ENCODE measurements around the gene NDUFB2.
"Not testable (repeated sequence)": the region's sequence is repeated elsewhere in the genome, so short reads cannot be mapped to it uniquely, and the experiment has no call there.

Gene NDUFB2

DNA sequence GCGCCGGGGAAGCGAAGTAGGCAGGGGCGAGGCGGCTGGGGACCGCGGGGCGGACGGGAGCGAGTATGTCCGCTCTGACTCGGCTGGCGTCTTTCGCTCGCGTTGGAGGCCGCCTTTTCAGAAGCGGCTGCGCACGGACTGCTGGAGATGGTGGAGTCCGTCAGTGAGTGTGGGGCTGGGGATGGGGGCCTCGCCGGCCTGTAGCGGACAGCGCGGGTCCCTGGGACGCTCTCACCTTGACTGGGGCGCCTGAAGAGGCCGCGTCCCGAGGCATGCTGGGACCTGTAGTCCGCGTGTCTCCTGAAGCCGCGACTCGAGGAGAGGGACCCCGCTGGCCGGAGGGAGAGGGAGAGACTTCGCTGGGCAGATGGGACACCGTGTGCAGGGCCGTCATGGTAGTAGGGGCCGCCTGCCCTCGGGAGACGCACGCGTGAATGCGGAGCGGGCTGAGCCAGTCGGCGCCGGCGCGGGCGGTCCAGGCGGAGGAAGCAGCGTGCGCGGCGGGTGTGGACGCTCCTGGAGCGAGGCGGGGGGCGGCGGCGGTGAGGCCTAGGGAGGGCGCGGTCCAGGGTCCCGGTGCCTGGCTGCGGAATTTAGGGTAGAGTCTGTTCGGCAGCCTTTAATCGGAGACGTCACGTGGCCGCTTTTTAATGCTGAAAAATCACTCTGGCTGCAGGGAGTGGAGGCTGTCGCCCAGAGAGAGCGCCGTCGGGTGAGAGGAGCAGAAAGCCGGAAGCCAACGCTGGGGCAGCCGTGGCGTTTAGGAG, at the start of gene NDUFB2:
Gene NDUFB2, plus strand, starts transcription at position 29 of the 767 bp plus-strand sequence. Its CDS starts 37 bp downstream, at position 66.
- DNase-seq (ENCODE audit: low read depth): peak; percentile 47

DNA sequence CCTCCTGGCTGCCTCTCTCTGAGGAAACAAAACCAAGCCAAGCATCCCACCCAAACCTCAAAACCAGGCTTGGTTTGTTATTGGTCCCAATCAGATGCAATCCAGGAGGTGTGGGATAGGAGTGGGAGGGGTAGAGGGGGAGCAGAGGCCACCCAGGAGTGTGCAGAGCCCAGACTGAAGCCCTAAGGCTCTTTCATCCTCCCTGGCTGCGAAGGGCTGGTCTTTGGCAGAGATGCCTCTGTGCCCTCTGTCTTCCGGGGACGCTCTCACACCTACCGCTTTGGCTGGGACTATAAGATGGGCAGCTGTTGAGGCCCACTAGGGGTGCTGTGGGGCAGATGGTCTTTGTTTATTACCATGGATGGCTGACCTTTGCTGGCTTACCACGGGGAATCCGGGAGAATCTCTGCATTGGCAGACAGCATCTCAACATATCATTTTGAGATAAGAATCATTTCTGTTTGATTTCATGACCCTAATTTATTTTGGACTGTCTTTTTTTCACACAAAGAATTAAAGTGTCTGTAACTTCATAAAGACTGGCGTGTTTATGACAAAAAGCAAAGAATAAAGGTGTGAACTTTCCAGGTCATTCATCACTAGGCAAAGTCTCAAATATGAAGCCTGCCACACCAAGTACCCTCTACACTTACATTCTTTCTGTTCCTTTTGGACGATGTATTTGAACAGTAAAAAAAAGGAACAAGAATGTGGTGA, 49.4 kb upstream of the NDUFB2 start:
- no peak for DNase-seq (ENCODE audit: low read depth)

- DNase-seq (ENCODE audit: low read depth): no peak
Measured at GRCh38 chr7:140649556-140650205, 46.8 kb upstream of the NDUFB2 start.

DNA sequence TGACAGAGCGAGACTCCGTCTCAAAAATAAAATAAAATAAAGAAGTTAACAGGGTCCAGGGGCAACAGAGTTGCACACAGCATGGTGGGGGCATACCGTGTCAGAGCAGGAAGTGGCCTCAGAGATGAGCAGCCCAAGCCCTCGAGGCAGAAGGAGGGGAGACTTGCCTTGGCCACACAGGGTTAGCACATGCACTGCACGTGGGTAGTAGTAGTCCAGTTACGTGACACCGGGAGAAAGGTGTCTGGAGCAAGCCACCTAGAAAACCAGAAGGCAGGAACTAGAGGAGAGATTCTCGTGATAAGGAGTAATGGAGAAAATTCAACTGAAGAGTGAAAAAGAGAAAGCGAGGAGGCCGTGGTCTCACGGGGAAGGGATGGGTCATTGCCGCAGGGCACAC, 46.1 kb upstream of the NDUFB2 start:
- DNase-seq (ENCODE audit: low read depth): no peak

DNA sequence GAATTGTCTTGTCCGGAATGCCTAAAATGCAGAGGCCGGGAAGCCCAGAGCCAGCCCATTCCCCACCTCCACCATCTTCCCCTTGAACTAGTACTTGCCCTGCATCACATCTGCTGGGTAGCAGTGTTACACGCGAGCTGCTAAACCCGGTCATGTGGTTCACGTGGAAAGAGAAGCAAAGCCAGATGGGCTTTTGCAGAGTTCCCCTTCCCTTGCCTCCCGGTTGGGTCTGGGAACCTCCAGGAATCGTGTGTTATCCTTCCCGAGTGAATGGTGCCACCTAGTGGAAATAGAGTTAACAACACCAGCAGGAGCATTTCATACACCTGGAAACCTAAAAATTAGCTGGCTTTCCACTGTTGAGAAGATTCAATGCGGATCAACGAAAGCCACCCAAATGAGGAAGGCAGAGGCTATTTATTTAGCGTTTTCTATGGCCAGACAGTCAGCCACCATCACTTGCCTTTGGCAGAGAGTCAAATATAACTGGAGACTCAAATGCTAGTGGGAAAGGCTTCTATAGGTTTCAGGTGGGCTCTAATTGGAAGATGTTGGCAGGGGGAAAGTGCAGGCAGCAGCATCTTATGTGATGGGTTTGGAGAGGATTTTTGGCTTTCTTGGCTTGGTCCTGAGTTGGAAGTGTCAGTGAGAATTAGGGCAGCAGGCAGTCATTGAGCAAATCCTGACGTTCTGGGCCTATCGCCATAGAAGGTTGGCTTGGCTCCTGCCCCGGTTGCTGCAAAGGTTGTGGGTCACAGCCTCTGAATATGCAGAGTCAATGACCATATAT, 43.0 kb upstream of the NDUFB2 start:
- peak; percentile 15 for DNase-seq (ENCODE audit: low read depth)

DNA sequence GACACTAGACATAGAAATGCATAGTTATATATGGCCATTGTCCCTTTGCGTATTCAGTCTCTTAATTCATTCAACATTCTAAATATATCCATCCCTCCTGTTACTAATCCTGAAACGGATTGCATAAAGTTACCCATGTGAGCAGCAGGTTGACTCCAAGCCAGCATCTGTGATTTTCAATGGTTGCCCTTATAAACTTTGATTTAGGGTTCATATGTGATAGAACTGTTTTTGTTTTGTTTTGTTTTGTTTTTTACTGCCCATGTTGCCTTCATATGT, 42.5 kb upstream of the NDUFB2 start:
- no peak for DNase-seq (ENCODE audit: low read depth)

DNA sequence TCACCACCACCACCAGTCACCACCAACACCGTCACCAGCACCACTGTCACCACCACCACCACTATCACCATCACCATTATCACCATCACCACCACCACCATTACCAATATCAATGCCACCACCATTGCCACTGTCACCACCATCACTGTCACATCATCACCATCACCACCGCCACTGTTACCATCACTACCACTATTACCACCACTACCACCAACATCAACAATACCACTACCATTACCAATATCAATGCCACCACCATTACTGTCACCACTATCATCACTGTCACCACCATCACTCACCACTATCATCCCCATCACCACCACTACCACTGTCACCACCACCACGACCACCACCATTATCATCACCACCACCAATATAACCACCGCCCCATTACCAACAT, 41.8 kb upstream of the NDUFB2 start:
- DNase-seq (ENCODE audit: low read depth): no peak

GRCh38 chr7:140655511-140656408, 40.7 kb upstream of the NDUFB2 start:
- DNase-seq (ENCODE audit: low read depth): no peak

DNA sequence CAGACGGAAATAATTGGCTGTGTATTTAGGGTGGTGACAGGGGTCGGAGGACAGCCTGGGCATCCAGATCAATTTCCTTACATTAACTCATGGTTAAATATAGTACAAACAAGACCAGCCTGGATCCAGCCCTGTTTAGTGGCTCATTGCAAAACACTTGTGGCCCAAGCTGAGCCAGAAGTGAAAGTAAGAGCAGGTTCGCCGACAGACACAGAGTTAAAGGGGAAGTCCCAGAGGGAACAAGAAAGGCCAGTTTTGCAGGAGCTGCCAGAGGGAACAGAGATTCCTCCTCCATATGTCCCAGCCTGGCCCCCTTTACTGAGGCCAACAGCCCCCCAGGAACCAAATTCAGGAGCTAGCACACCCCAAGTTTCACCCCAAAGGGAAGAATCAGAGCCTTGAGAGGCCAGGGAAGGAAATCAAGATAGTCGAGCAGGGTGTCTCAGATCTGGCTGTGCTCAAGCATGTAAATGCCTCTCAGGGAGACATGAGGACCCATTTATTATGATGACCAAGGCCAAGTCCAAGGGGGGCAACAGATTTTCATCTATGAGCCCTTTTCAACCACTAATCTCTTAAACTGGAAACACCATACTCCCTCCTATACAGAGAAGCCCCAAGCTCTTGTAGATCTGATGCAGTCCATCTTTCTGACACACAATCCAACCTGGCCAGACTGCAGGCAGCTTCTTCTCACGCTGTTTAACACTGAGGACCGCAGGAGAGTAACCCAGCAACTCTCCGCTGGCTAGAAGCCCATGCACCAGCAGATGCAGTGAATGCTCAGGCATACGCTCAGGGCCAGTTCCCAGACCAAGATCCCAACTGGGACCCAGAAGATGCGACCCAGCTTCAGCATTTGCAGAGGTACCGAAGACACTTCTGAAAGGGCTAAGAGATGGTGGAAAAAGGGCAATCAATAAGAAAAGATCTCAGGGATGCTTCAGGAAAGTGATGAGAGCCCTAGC, 39.7 kb upstream of the NDUFB2 start:
- peak; percentile 26 for DNase-seq (ENCODE audit: low read depth)

- no peak for DNase-seq (ENCODE audit: low read depth)
Measured at GRCh38 chr7:140657891-140658290, 38.6 kb upstream of the NDUFB2 start.

DNA sequence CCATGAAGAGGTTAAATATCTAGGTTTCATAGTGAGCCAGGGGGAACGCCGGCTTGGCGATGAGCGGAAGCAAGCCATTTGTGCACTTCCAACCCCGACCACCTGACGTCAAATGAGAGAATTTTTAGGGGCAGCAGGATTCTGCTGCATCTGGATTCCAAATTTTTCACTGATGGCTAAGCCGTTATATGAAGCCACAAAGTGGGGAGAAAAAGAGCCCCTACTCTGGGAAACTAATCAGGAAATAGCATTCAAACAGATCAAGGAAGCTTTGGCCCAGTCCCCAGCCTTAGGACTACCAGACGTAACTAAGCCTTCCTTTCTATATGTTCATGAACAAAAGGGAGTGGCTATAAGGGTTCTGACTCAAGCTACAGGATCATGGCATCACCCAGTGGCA, 36.7 kb upstream of the NDUFB2 start:
- no peak for DNase-seq (ENCODE audit: low read depth)

DNA sequence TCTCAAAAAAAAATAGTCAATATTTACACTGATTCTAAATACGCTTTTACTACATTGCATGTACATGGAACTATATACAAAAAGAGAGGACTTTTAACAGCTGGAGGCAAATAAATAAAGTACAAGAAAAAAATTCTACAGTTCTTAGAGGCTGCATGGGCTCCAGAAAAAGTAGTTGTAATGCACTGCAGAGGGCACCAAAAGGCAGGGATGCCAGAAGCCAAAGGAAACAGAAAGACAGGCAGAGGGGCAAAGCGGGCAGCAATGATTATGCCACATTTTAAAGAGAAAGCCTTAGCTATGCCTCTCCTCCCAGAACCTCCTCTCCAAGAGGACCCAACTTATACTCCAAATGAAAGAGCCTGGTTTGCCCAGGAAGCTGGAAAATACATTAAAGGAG, 35.4 kb upstream of the NDUFB2 start:
- DNase-seq (ENCODE audit: low read depth): no peak

DNA sequence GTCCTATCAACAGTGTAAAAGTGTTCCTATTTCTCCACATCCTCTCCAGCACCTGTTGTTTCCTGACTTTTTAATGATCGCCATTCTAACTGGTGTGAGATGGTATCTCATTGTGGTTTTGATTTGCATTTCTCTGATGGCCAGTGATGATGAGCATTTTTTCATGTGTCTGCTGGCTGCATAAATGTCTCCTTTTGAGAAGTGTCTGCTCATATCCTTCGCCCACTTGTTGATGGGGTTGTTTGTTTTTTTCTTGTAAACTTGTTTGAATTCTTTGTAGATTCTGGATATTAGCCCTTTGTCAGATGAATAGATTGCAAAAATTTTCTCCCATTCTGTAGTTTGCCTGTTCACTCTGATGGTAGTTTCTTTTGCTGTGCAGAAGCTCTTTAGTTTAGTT, 33.6 kb upstream of the NDUFB2 start:
- DNase-seq (ENCODE audit: low read depth): not testable (repeated sequence)

DNA sequence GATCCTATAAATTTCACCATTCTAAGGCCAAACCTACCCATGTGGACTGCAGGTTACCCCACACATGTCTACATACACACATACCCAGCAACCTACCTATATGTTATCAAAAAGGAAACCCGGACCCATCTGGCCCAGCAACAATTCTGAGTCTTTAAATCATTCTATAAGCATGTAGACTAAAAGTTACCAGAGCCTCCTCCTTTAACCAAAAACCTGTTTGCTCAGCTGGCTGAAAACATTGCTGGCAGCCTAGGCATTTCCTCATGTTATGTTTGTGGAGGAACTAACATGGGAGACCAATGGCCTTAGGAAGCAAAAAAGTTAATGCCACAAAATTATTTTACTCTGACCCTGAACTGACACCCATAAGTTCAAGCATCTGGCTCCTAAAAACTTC, 29.0 kb upstream of the NDUFB2 start:
- no peak for DNase-seq (ENCODE audit: low read depth)

- no peak for DNase-seq (ENCODE audit: low read depth)
Measured at GRCh38 chr7:140668641-140669040, 27.9 kb upstream of the NDUFB2 start.

- no peak for DNase-seq (ENCODE audit: low read depth)
Measured at GRCh38 chr7:140669352-140669751, 27.2 kb upstream of the NDUFB2 start.

DNA sequence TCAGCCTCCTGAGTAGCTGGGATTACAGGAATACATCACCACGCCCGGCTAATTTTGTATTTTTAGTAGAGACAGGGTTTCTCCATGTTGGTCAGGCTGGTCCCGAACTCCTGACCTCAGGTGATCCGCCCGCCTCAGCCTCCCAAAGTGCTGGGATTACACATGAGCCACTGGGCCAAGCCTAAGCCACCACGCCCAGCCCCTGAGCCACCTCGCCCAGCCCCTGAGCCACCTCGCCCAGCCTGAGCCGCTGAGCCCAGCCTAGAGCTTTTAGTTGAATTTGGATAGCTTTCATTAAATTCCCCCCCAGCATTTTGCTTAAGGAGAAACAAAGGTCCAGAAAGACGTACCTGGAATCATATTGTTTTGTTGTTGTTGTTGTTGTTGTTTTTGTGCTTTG, 26.6 kb upstream of the NDUFB2 start:
- not testable (repeated sequence) for DNase-seq (ENCODE audit: low read depth)

GRCh38 chr7:140670343-140670935, 26.1 kb upstream of the NDUFB2 start:
- DNase-seq (ENCODE audit: low read depth): no peak

GRCh38 chr7:140671966-140672365, 24.5 kb upstream of the NDUFB2 start:
- DNase-seq (ENCODE audit: low read depth): no peak
